HCT116 (cell line): ENCODE measurements around the gene WWOX. TPM values are rescaled to one million over a fixed set of nuclear protein-coding genes. Genes with fewer than 3 reads are reported as not detected.

Source experiments
- ATAC-seq: fragments of 200-7000 bp; cut with Tn5 transposase; 2 replicates; pipeline ENCODE4 v1.9.1; 2020; ENCODE audit warnings: mild to moderate bottlenecking, moderate library complexity
- BruUV-seq: library from RNA; stranded (reverse); fragments of 400-500 nt; replicated peaks from 2 replicates; lab custom pipeline; 2021; lab: Mats Ljungman, UMichigan
- CTCF ChIA-PET: fragments of 300-600 bp; sonication (Branson Sonifier 250); formaldehyde crosslinking; loops from one replicate; lab custom pipeline; 2021; ENCODE audit warnings: antibody characterized with exemption; lab: Charles Lee
- POLR2A ChIA-PET: fragments of 300-600, 350-600 bp; sonication (Branson Sonifier 250); formaldehyde crosslinking; loops from one replicate; lab custom pipeline; 2021; ENCODE audit warnings: antibody characterized with exemption; lab: Charles Lee
- RAD21 ChIA-PET, 2 experiments: fragments of 300-600 bp; sonication (Branson Sonifier 250); formaldehyde crosslinking; loops; one replicate each; lab custom pipeline; 2023; ENCODE audit warnings: low total read pairs in 2 of 2; ENCODE audit not compliant: uncharacterized antibody in 2 of 2, unreplicated experiment in 2 of 2, low non-redundant PET in 1 of 2; lab: Charles Lee
- DNase-seq: peaks from one replicate; pipeline ENCODE4 v3.0.0-alpha.2; 2010; ENCODE audit warnings: low read depth, low spot score
- H2AFZ ChIP-seq: fragments of 200-600 bp; shearing (Covaris generic), sonication (generic); 2 replicates; pipeline ENCODE4 v1.6.1; 2017; ENCODE audit warnings: low read depth, mixed run types, mixed read lengths, antibody characterized with exemption, low read length; ENCODE audit not compliant: poor library complexity, severe bottlenecking
- H3K27ac ChIP-seq: 2 replicates; pipeline ENCODE4 v1.5.1; 2012; ENCODE audit warnings: low read depth, low read length
- H3K27me3 ChIP-seq: fragments of 200-600 bp; sonication (generic); 2 replicates; pipeline ENCODE4 v1.6.1; 2016; ENCODE audit warnings: mixed run types, low read length, mixed read lengths; ENCODE audit not compliant: insufficient read depth
- H3K36me3 ChIP-seq, 2 experiments: fragments of 200-500 bp in 1 of 2; fragments of 200-600 bp in 1 of 2; sonication (Bioruptor generic) in 1 of 2; sonication (generic) in 1 of 2; 2 replicates each; pipeline versions ENCODE4 v1.5.1 to v1.6.1; 2014 to 2016; ENCODE audit warnings: low read length in 2 of 2, inconsistent platforms in 1 of 2, mixed read lengths in 1 of 2, mixed run types in 1 of 2; ENCODE audit not compliant: insufficient read depth in 2 of 2, control insufficient read depth in 1 of 2
- H3K4me1 ChIP-seq, 2 experiments: fragments of 200-600 bp in 1 of 2; sonication (generic) in 1 of 2; 2 replicates each; pipeline versions ENCODE4 v1.5.1 to v1.6.1; 2012 to 2017; ENCODE audit warnings: low read length in 2 of 2, inconsistent platforms in 1 of 2, mild to moderate bottlenecking in 1 of 2, mixed read lengths in 1 of 2, mixed run types in 1 of 2, moderate library complexity in 1 of 2; ENCODE audit not compliant: insufficient read depth in 2 of 2, control insufficient read depth in 1 of 2
- H3K4me2 ChIP-seq: fragments of 200-600 bp; sonication (generic); 2 replicates; pipeline ENCODE4 v1.6.1; 2017; ENCODE audit warnings: mixed run types, low read length, mixed read lengths
- H3K4me3 ChIP-seq, 2 experiments: fragments of 200-600 bp in 1 of 2; sonication (generic) in 1 of 2; replicated peaks in 1 of 2; 2 replicates each; pipeline ENCODE4 v1.5.1; 2011 to 2016; ENCODE audit warnings: low read length in 2 of 2, control low read depth in 1 of 2, low read depth in 1 of 2, mild to moderate bottlenecking in 1 of 2, mixed read lengths in 1 of 2, mixed run types in 1 of 2
- H3K79me2 ChIP-seq: fragments of 200-600 bp; sonication (generic); 2 replicates; pipeline ENCODE4 v1.6.1; 2017; ENCODE audit warnings: mild to moderate bottlenecking, mixed run types, low read length, moderate library complexity, mixed read lengths; ENCODE audit not compliant: insufficient read depth
- H3K9ac ChIP-seq: fragments of 200-600 bp; sonication (generic); 2 replicates; pipeline ENCODE4 v1.6.1; 2016; ENCODE audit warnings: low read length, mixed read lengths
- H3K9me2 ChIP-seq: fragments of 200-600 bp; sonication (generic), shearing (Covaris generic); 2 replicates; pipeline ENCODE4 v1.6.1; 2017; ENCODE audit warnings: mixed run types, mild to moderate bottlenecking, moderate library complexity; ENCODE audit not compliant: insufficient read depth
- H3K9me3 ChIP-seq, 2 experiments: fragments of 200-500 bp in 1 of 2; fragments of 200-600 bp in 1 of 2; sonication (Bioruptor generic) in 1 of 2; sonication (generic) in 1 of 2; 2 replicates each; pipeline ENCODE4 v1.6.1; 2014 to 2017; ENCODE audit warnings: low read length in 2 of 2, mixed read lengths in 2 of 2, inconsistent platforms in 1 of 2, low read depth in 1 of 2, mild to moderate bottlenecking in 1 of 2, mixed run types in 1 of 2, moderate library complexity in 1 of 2; ENCODE audit not compliant: control insufficient read depth in 1 of 2, insufficient read depth in 1 of 2
- H4K20me1 ChIP-seq: fragments of 200-600 bp; sonication (generic), shearing (Covaris generic); 2 replicates; pipeline ENCODE4 v1.6.1; 2017; ENCODE audit warnings: mixed run types, mild to moderate bottlenecking, moderate library complexity; ENCODE audit not compliant: insufficient read depth
- CBX3 ChIP-seq: IDR thresholded peaks from 2 replicates; pipeline ENCODE4 v1.6.1; 2012; ENCODE audit warnings: low read depth
- EGR1 ChIP-seq: IDR thresholded peaks from 2 replicates; pipeline ENCODE4 v1.6.1; 2012; ENCODE audit warnings: low read depth
- EZH2 ChIP-seq: fragments of 200-600 bp; sonication (generic); IDR thresholded peaks from 2 replicates; pipeline ENCODE4 v1.6.1; 2017; ENCODE audit warnings: antibody characterized with exemption, mixed run types
- EZH2phosphoT487 ChIP-seq: fragments of 200-600 bp; IDR thresholded peaks from 2 replicates; pipeline ENCODE4 v1.6.1; 2018; ENCODE audit warnings: antibody characterized with exemption, borderline replicate concordance
- FOSL1 ChIP-seq: IDR thresholded peaks from 2 replicates; pipeline ENCODE4 v1.6.1; 2012; ENCODE audit warnings: low read depth
- JUND ChIP-seq: IDR thresholded peaks from 2 replicates; pipeline ENCODE4 v1.6.1; 2012
- POLR2A ChIP-seq: IDR thresholded peaks from 2 replicates; pipeline ENCODE4 v1.7.0; 2011; ENCODE audit warnings: borderline replicate concordance; ENCODE audit not compliant: insufficient read depth, insufficient read length; ENCODE audit errors: extremely low read depth
- POLR2AphosphoS5 ChIP-seq: IDR thresholded peaks from 2 replicates; pipeline ENCODE4 v1.6.1; 2011; ENCODE audit warnings: mild to moderate bottlenecking, low read depth, low read length, moderate library complexity
- SRF ChIP-seq: IDR thresholded peaks from 2 replicates; pipeline ENCODE4 v1.6.1; 2012; ENCODE audit warnings: low read depth
- TCF7L2 ChIP-seq: IDR thresholded peaks from 2 replicates; pipeline ENCODE4 v1.7.0; 2011; ENCODE audit warnings: borderline replicate concordance, inconsistent platforms; ENCODE audit not compliant: insufficient read depth, insufficient read length; ENCODE audit errors: extremely low read depth
- ZFX ChIP-seq: fragments of 450-650 bp; IDR thresholded peaks from 2 replicates; pipeline ENCODE4 v1.6.1; 2017
- ZNF274 ChIP-seq: fragments of 200-500 bp; sonication (Bioruptor generic); IDR thresholded peaks from 2 replicates; pipeline ENCODE4 v1.6.1; 2014; ENCODE audit warnings: mild to moderate bottlenecking, low read depth, low read length, inconsistent platforms
- intact Hi-C: fragments of 100-400 bp; cut with micrococcal nuclease; formaldehyde crosslinking; loops from 2 replicates; pipeline ENCODE4 v1.10.0; 2022
- total RNA-seq: library from RNA; stranded (reverse); gene quantifications from one replicate; pipeline ENCODE4 v1.2.1, GENCODE V29; 2021; ENCODE audit not compliant: unreplicated experiment
- TF ChIP-seq, protein P1 (sequence below): IDR thresholded peaks from 2 replicates; pipeline ENCODE4 v1.6.1; 2012
- TF ChIP-seq, protein P2 (sequence below): IDR thresholded peaks from 2 replicates; pipeline ENCODE4 v1.6.1; 2011; ENCODE audit warnings: mild to moderate bottlenecking, low read length, moderate library complexity; ENCODE audit not compliant: insufficient replicate concordance; ENCODE audit errors: extremely low read depth
- TF ChIP-seq, protein P3 (sequence below): IDR thresholded peaks from 2 replicates; pipeline ENCODE4 v1.6.1; 2012; ENCODE audit warnings: low read depth

Gene WWOX
- total RNA-seq, 1 experiment from 2014 or later, result 13.7 TPM

DNA sequence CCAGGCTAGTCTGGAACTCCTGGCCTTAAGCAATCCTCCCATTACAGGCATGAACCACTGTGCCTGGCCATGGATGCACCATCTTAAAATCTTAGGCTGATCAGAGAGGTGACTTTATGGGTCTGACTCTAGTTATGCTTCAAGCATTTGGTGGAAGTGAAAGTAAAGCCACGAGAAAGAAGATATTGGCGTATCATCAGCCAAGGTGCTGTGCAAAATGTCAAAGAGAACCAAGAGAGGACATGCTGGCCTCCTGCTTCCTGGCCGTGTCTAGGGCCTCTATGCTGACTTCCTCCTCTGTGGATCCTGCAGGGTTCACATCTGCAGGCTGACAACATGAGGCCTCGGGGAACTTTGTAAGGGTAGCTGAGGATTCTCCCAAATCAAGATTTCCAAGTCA, 1115.8 kb downstream of the WWOX start:
- ATAC-seq, result no peak
- no peaks in the 10 kb centered on the region for H3K4me1 ChIP-seq
- H2AFZ ChIP-seq, result no peak overlapping the region
- no peak overlapping the region for H3K4me2 ChIP-seq
- peaks cover 11 to 20% of the 10 kb centered on the region in 2 experiments; a peak in 2 of 4 replicates for H3K9me3 ChIP-seq
- no peaks in the 10 kb centered on the region for H3K27me3 ChIP-seq
- H3K9me2 ChIP-seq, result no peaks in the 10 kb centered on the region
- POLR2A ChIA-PET, result no interaction called here
- TF ChIP-seq EZH2 (no peak), EGR1 (no peak), FOSL1 (no peak), POLR2A (no peak), JUND (no peak), POLR2AphosphoS5 (no peak)
- TF ChIP-seq, all 23 proteins: peak for 0
- Histone ChIP-seq H3K9ac (no peak overlapping the region), H3K79me2 (no peaks in the 10 kb centered on the region), H4K20me1 (no peaks in the 10 kb centered on the region), H3K36me3 (no peaks in the 10 kb centered on the region), H3K27ac (no peak overlapping the region), H3K4me3 (no peak overlapping the region)
- ChIA-PET CTCF (no interaction called here), RAD21 (no interaction called here)
- DNase-seq, result no peak
- no TSS peak for BruUV-seq
- intact Hi-C loops, result no loop called here

DNA sequence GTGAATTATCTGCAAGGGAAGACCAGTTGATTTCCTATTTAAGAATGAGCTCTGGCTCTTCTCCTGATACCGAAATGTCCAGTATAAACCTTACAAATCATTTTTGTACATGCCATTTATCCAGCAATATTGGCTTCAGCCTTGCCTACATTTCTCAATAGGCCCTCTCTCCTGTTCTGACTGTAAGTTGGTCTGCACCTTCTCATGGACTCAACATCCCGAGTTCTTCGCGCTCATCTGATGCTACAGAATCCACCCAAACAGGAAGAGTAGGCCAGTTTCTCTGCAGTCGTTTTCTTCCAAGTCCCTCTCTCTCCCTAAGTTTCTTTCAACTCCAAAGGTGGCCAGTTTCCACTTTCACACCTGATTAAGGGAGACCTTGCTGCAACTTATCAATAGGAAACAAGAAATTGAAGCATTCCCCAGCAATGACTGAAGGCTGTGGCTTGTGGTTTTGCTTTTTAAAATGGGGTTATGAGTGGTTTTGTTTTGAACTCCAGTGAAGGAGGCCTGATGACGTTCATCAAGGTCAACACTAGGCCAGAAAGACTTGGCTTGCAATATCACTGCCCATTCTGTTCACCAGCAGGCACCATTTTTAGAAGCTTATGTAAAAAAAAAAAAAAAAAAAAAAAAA, 1118.0 kb downstream of the WWOX start:
- no peaks in the 10 kb centered on the region for H3K79me2 ChIP-seq
- no peaks in the 10 kb centered on the region for H3K36me3 ChIP-seq
- intact Hi-C loops, result no loop called here
- no peak for ATAC-seq
- CTCF ChIA-PET, result no interaction called here
- H3K9ac ChIP-seq, result no peak overlapping the region
- POLR2A ChIA-PET, result no interaction called here
- H3K9me2 ChIP-seq, result no peaks in the 10 kb centered on the region
- no TSS peak for BruUV-seq
- no peak overlapping the region for H3K4me2 ChIP-seq
- no peak for DNase-seq
- no peak overlapping the region for H3K27ac ChIP-seq
- H3K4me3 ChIP-seq, result no peak overlapping the region
- H3K27me3 ChIP-seq, result no peaks in the 10 kb centered on the region
- RAD21 ChIA-PET, result no interaction called here
- H4K20me1 ChIP-seq, result no peaks in the 10 kb centered on the region
- no peaks in the 10 kb centered on the region for H3K4me1 ChIP-seq
- H3K9me3 ChIP-seq, result peaks cover 14 to 17% of the 10 kb centered on the region in 2 experiments; a peak in 2 of 4 replicates
- no peak overlapping the region for H2AFZ ChIP-seq
- TF ChIP-seq, protein P1, sequence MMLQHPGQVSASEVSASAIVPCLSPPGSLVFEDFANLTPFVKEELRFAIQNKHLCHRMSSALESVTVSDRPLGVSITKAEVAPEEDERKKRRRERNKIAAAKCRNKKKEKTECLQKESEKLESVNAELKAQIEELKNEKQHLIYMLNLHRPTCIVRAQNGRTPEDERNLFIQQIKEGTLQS, result no peak
- TF ChIP-seq CBX3 (no peak), JUND (no peak), SRF (no peak), POLR2AphosphoS5 (no peak), EZH2phosphoT487 (no peak), ZNF274 (no peak), ZFX (no peak), TCF7L2 (no peak), EZH2 (no peak), POLR2A (no peak)
- TF ChIP-seq, protein P2, sequence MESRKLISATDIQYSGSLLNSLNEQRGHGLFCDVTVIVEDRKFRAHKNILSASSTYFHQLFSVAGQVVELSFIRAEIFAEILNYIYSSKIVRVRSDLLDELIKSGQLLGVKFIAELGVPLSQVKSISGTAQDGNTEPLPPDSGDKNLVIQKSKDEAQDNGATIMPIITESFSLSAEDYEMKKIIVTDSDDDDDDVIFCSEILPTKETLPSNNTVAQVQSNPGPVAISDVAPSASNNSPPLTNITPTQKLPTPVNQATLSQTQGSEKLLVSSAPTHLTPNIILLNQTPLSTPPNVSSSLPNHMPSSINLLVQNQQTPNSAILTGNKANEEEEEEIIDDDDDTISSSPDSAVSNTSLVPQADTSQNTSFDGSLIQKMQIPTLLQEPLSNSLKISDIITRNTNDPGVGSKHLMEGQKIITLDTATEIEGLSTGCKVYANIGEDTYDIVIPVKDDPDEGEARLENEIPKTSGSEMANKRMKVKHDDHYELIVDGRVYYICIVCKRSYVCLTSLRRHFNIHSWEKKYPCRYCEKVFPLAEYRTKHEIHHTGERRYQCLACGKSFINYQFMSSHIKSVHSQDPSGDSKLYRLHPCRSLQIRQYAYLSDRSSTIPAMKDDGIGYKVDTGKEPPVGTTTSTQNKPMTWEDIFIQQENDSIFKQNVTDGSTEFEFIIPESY, result no peak
- TF ChIP-seq, protein P3, sequence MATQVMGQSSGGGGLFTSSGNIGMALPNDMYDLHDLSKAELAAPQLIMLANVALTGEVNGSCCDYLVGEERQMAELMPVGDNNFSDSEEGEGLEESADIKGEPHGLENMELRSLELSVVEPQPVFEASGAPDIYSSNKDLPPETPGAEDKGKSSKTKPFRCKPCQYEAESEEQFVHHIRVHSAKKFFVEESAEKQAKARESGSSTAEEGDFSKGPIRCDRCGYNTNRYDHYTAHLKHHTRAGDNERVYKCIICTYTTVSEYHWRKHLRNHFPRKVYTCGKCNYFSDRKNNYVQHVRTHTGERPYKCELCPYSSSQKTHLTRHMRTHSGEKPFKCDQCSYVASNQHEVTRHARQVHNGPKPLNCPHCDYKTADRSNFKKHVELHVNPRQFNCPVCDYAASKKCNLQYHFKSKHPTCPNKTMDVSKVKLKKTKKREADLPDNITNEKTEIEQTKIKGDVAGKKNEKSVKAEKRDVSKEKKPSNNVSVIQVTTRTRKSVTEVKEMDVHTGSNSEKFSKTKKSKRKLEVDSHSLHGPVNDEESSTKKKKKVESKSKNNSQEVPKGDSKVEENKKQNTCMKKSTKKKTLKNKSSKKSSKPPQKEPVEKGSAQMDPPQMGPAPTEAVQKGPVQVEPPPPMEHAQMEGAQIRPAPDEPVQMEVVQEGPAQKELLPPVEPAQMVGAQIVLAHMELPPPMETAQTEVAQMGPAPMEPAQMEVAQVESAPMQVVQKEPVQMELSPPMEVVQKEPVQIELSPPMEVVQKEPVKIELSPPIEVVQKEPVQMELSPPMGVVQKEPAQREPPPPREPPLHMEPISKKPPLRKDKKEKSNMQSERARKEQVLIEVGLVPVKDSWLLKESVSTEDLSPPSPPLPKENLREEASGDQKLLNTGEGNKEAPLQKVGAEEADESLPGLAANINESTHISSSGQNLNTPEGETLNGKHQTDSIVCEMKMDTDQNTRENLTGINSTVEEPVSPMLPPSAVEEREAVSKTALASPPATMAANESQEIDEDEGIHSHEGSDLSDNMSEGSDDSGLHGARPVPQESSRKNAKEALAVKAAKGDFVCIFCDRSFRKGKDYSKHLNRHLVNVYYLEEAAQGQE, result no peak
